ENCODE measurements around the gene HAUS6.

GRCh38 chr9:19048966-19049916 lies 53.5 kb downstream of the HAUS6 start, which contains the start of gene RRAGA:
- TF ChIP-seq CTCF (IDR thresholded peaks at IDR 0.05) (peak; percentile 89 to 92 (median 91)), POLR2A (IDR thresholded peaks at IDR 0.05) (peak; percentile 29)

Data from testis (tissue), 2 donors.